CD14-positive monocyte (primary cell): ENCODE measurements around the gene SIDT1. TPM values are rescaled to one million over a fixed set of nuclear protein-coding genes. Genes with fewer than 3 reads are reported as not detected.

Experiments
- DNase-seq, 3 donors: peaks; one replicate each; pipeline ENCODE4 v3.0.0-alpha.2; 2011 to 2022
- H2AFZ ChIP-seq: 2 replicates; pipeline ENCODE4 v1.6.0; 2012; ENCODE audit warnings: mild to moderate bottlenecking, low read depth, low read length, inconsistent platforms; ENCODE audit not compliant: insufficient read depth, poor library complexity, severe bottlenecking
- H3K27ac ChIP-seq, 2 donors: 1 replicate in 1 of 2; 2 replicates in 1 of 2; pipeline ENCODE4 v1.5.1; 2012 to 2013; ENCODE audit warnings: low read length in 2 of 2, control low read depth in 1 of 2, inconsistent platforms in 1 of 2, low read depth in 1 of 2, mild to moderate bottlenecking in 1 of 2
- H3K27me3 ChIP-seq, 2 donors: one replicate each; pipeline versions ENCODE4 v1.6.0 to v1.6.1; 2011 to 2013; ENCODE audit warnings: low read length in 2 of 2; ENCODE audit not compliant: control insufficient read depth in 2 of 2, insufficient read depth in 2 of 2
- H3K36me3 ChIP-seq, 2 donors: replicated peaks in 1 of 2; 1 replicate in 1 of 2; 2 replicates in 1 of 2; pipeline versions ENCODE4 v1.5.1 to v1.6.1; 2012 to 2013; ENCODE audit warnings: low read length in 2 of 2, control low read depth in 1 of 2, inconsistent platforms in 1 of 2, mild to moderate bottlenecking in 1 of 2; ENCODE audit not compliant: insufficient read depth in 2 of 2, control insufficient read depth in 1 of 2
- H3K4me1 ChIP-seq, 2 donors: 1 replicate in 1 of 2; 2 replicates in 1 of 2; pipeline versions ENCODE4 v1.5.1 to v1.6.1; 2012 to 2013; ENCODE audit warnings: low read length in 2 of 2, control low read depth in 1 of 2, inconsistent platforms in 1 of 2, mild to moderate bottlenecking in 1 of 2, moderate library complexity in 1 of 2; ENCODE audit not compliant: insufficient read depth in 2 of 2, control insufficient read depth in 1 of 2
- H3K4me2 ChIP-seq: replicated peaks from 2 replicates; pipeline ENCODE3; 2012; ENCODE audit warnings: low read length, moderate library complexity, mild to moderate bottlenecking; ENCODE audit not compliant: poor library complexity, severe bottlenecking; ENCODE audit errors: extremely low read depth
- H3K4me3 ChIP-seq, 3 experiments: fragments of 200-600 bp in 1 of 3; sonication (generic) in 1 of 3; replicated peaks in 1 of 3; 1 replicate in 2 of 3; 2 replicates in 1 of 3; pipeline ENCODE4 v1.5.1; 2011 to 2013; ENCODE audit warnings: low read length in 3 of 3, mild to moderate bottlenecking in 3 of 3, control low read depth in 2 of 3, low read depth in 2 of 3, inconsistent platforms in 1 of 3, moderate library complexity in 1 of 3
- H3K79me2 ChIP-seq: 2 replicates; pipeline ENCODE4 v1.6.0; 2012; ENCODE audit warnings: mild to moderate bottlenecking, control low read depth, inconsistent platforms, low read length, moderate library complexity; ENCODE audit not compliant: insufficient read depth
- H3K9ac ChIP-seq: 2 replicates; pipeline ENCODE4 v1.6.0; 2017; ENCODE audit warnings: low read length, mild to moderate bottlenecking; ENCODE audit not compliant: insufficient read depth, poor library complexity, severe bottlenecking
- H3K9me3 ChIP-seq, 2 donors: replicated peaks in 1 of 2; 1 replicate in 1 of 2; 2 replicates in 1 of 2; pipeline versions ENCODE4 v1.5.1 to v1.6.1; 2012 to 2013; ENCODE audit warnings: low read length in 2 of 2, control low read depth in 1 of 2; ENCODE audit not compliant: control insufficient read depth in 1 of 2, insufficient read depth in 1 of 2
- H4K20me1 ChIP-seq: 2 replicates; pipeline ENCODE4 v1.6.0; 2012; ENCODE audit warnings: mild to moderate bottlenecking, low read length, control low read depth, moderate library complexity; ENCODE audit not compliant: insufficient read depth
- H3K27ac Mint-ChIP-seq, 7 donors: one replicate each; pipeline ENCODE4 v1.8.0; 2020; ENCODE audit warnings: mild to moderate bottlenecking in 7 of 7, mixed read lengths in 7 of 7, moderate library complexity in 6 of 7, inconsistent platforms in 2 of 7
- H3K27me3 Mint-ChIP-seq, 3 donors: one replicate each; pipeline ENCODE4 v1.8.0; 2021 to 2022; ENCODE audit warnings: low read depth in 3 of 3, mild to moderate bottlenecking in 3 of 3, mixed read lengths in 3 of 3, moderate library complexity in 3 of 3, inconsistent platforms in 1 of 3
- H3K36me3 Mint-ChIP-seq, 2 donors: one replicate each; pipeline ENCODE4 v1.8.0; 2020; ENCODE audit warnings: mixed read lengths in 2 of 2, inconsistent platforms in 1 of 2, mild to moderate bottlenecking in 1 of 2
- H3K4me1 Mint-ChIP-seq: one replicate; pipeline ENCODE4 v1.8.0; 2020; ENCODE audit warnings: mild to moderate bottlenecking, mixed read lengths
- H3K4me3 Mint-ChIP-seq, 2 donors: one replicate each; pipeline ENCODE4 v1.8.0; 2020; ENCODE audit warnings: mild to moderate bottlenecking in 2 of 2, mixed read lengths in 2 of 2, moderate library complexity in 1 of 2
- H3K9me3 Mint-ChIP-seq, 7 donors: one replicate each; pipeline ENCODE4 v1.8.0; 2020 to 2022; ENCODE audit warnings: mixed read lengths in 7 of 7, mild to moderate bottlenecking in 6 of 7, moderate library complexity in 6 of 7, inconsistent platforms in 2 of 7
- CTCF ChIP-seq: fragments of 200-600 bp; IDR thresholded peaks from one replicate; pipeline ENCODE4 v1.8.0; 2022; ENCODE audit warnings: antibody characterized with exemption, mild to moderate bottlenecking
- WGBS: methylation state at CpG from one replicate; pipeline ENCODE4 v1.1.5; 2013; ENCODE audit warnings: missing lambda C conversion rate; ENCODE audit not compliant: insufficient coverage; 5-methylcytosine and 5-hydroxymethylcytosine counted together
- intact Hi-C, 2 donors: fragments of 100-400 bp; cut with micrococcal nuclease; formaldehyde crosslinking; loops; one replicate each; pipeline versions ENCODE4 v1.15.0 to v1.15.1; 2023
- polyA plus RNA-seq, 3 donors: library from polyadenylated mRNA; depleted of rRNA in 1 of 3; unstranded in 2 of 3; stranded (reverse) in 1 of 3; fragments of 300-500 nt in 2 of 3; fragments of >200 nt in 1 of 3; fragmentation: Illumina TruSeq in 2 of 3; gene quantifications; 1 replicate in 2 of 3; 2 replicates in 1 of 3; pipeline ENCODE4 v1.2.3, GENCODE V29; 2012 to 2021

SIDT1 gene
- polyA plus RNA-seq, 3 donors = 3.2 to 7.1 (median 4.0) TPM

GRCh38 chr3:113541519-113541918 is 9.2 kb downstream of the SIDT1 start:
- H3K4me1 ChIP-seq = no peaks in the 10 kb centered on the region
- H3K79me2 ChIP-seq = no peaks in the 10 kb centered on the region
- H3K36me3 ChIP-seq = no peaks in the 10 kb centered on the region
- H4K20me1 ChIP-seq = no peaks in the 10 kb centered on the region
- Mint-ChIP-seq H3K27ac (peak overlapping the region in 1 of 7 donors; percentile 17), H3K4me3 (no peak overlapping the region), H3K36me3 (no peaks in the 10 kb centered on the region), H3K4me1 (peaks cover 5% of the 10 kb centered on the region), H3K9me3 (peaks cover 4 to 17% (median 10%) of the 10 kb centered on the region in 7 donors), H3K27me3 (peaks cover 0 to 3% (median 3%) of the 10 kb centered on the region in 3 donors)
- no peak for DNase-seq
- WGBS = no CpG with 5 or more reads among the region's 2 CpGs
- no peak overlapping the region for H3K9ac ChIP-seq
- H3K27ac ChIP-seq = no peak overlapping the region
- no peak overlapping the region for H3K4me3 ChIP-seq
- intact Hi-C loops = no loop called here
- H2AFZ ChIP-seq = no peak overlapping the region
- no peak for TF ChIP-seq CTCF
- peaks cover 0 to 4% of the 10 kb centered on the region in 2 donors for H3K9me3 ChIP-seq
- H3K27me3 ChIP-seq = no peaks in the 10 kb centered on the region
- H3K4me2 ChIP-seq = no peak overlapping the region

- Histone ChIP-seq H3K79me2 (no peaks in the 10 kb centered on the region), H3K9me3 (peaks cover 0 to 4% of the 10 kb centered on the region in 2 donors), H4K20me1 (no peaks in the 10 kb centered on the region), H3K27me3 (no peaks in the 10 kb centered on the region), H3K9ac (no peak overlapping the region), H3K4me3 (no peak overlapping the region), H3K36me3 (no peaks in the 10 kb centered on the region), H3K27ac (no peak overlapping the region), H3K4me1 (peaks cover 0 to 2% of the 10 kb centered on the region in 2 donors), H2AFZ (no peak overlapping the region), H3K4me2 (no peak overlapping the region)
- peaks cover 4 to 17% (median 12%) of the 10 kb centered on the region in 7 donors for H3K9me3 Mint-ChIP-seq
- H3K4me1 Mint-ChIP-seq = peaks cover 7% of the 10 kb centered on the region
- H3K36me3 Mint-ChIP-seq = no peaks in the 10 kb centered on the region
- no peak overlapping the region for H3K27ac Mint-ChIP-seq
- H3K27me3 Mint-ChIP-seq = peaks cover 0 to 3% (median 0%) of the 10 kb centered on the region in 3 donors
- intact Hi-C loops = no loop called here
- H3K4me3 Mint-ChIP-seq = no peak overlapping the region
- DNase-seq = no peak
- TF ChIP-seq CTCF = no peak
- WGBS = no CpG with 5 or more reads among the region's 1 CpG
Measured at GRCh38 chr3:113545594-113545993, 13.2 kb downstream of the SIDT1 start.
